OCI-LY7 (cell line): ENCODE data around the gene GIPC1.

ENCODE experiments used
- EZH2phosphoT487 ChIP-seq: fragments of 200-600 bp; sonication (generic); IDR thresholded peaks from 2 replicates; pipeline ENCODE4 v1.6.1; 2018; ENCODE audit warnings: low read depth, borderline replicate concordance, mild to moderate bottlenecking, mixed run types, antibody characterized with exemption, low read length, moderate library complexity, mixed read lengths
- TF ChIP-seq, protein P1 (sequence below): fragments of 200-600 bp; sonication (generic); conservative IDR thresholded peaks from 2 replicates; pipeline ENCODE4 v1.5.1; 2014; ENCODE audit warnings: mild to moderate bottlenecking, antibody characterized with exemption, low read length, moderate library complexity, mixed read lengths

DNA sequence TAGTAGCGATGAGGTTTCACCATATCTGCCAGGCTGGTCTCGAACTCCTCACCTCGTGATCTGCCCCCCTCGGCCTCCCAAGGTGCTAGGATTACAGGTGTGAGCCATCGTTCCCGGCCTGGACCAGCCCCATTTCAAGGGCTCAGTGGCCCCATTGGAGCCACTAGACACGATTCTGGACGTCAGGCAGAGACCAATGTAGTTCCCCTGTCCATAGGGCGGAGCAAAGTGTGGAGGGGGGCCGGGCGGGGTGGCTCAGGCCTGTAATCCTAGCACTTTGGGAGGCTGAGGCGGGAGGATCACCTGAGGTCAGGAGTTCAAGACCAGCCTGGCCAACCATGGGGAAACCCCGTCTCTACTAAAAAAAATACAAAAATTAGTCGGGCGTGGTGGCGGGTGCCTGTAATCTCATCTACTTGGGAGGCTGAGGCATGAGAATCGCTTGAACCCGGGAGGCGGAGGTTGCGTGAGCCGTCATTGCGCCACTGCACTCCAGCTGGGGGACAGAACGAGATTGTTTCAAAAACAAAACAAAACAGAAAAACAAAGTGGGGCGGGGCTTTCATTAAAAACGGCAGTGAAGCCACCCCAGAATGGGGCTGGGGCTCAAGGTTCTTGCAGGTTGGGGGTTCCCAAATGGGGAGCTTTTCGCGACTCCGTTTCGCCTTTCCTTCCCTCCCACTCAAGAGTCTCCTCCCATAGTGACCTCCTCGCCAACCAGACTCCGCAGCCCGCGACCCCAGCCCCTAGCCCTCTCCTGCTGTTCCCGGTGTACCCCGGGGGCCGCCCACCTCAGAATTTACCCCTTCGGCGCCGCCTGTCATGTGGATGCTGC lies 32.7 kb upstream of the GIPC1 start:
- TF ChIP-seq, protein P1, sequence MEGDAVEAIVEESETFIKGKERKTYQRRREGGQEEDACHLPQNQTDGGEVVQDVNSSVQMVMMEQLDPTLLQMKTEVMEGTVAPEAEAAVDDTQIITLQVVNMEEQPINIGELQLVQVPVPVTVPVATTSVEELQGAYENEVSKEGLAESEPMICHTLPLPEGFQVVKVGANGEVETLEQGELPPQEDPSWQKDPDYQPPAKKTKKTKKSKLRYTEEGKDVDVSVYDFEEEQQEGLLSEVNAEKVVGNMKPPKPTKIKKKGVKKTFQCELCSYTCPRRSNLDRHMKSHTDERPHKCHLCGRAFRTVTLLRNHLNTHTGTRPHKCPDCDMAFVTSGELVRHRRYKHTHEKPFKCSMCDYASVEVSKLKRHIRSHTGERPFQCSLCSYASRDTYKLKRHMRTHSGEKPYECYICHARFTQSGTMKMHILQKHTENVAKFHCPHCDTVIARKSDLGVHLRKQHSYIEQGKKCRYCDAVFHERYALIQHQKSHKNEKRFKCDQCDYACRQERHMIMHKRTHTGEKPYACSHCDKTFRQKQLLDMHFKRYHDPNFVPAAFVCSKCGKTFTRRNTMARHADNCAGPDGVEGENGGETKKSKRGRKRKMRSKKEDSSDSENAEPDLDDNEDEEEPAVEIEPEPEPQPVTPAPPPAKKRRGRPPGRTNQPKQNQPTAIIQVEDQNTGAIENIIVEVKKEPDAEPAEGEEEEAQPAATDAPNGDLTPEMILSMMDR: no peak
- TF ChIP-seq EZH2phosphoT487: no peak
